Stimulated activated CD8-positive, alpha-beta memory T cell treated with anti-CD3 and anti-CD28 coated beads, Interleukin-12 subunit alpha, Interleukin-12 subunit beta, amount 100 ng/mL, for 24 hours (primary cell): ENCODE results near the gene RPGRIP1.
"Not testable (repeated sequence)": the region's sequence is repeated elsewhere in the genome, so short reads cannot be mapped to it uniquely, and the experiment has no call there.

Source experiments
- DNase-seq: peaks from one replicate; pipeline ENCODE4 v3.0.0-alpha.2; 2020; ENCODE audit errors: extremely low read depth

RPGRIP1 gene

DNA sequence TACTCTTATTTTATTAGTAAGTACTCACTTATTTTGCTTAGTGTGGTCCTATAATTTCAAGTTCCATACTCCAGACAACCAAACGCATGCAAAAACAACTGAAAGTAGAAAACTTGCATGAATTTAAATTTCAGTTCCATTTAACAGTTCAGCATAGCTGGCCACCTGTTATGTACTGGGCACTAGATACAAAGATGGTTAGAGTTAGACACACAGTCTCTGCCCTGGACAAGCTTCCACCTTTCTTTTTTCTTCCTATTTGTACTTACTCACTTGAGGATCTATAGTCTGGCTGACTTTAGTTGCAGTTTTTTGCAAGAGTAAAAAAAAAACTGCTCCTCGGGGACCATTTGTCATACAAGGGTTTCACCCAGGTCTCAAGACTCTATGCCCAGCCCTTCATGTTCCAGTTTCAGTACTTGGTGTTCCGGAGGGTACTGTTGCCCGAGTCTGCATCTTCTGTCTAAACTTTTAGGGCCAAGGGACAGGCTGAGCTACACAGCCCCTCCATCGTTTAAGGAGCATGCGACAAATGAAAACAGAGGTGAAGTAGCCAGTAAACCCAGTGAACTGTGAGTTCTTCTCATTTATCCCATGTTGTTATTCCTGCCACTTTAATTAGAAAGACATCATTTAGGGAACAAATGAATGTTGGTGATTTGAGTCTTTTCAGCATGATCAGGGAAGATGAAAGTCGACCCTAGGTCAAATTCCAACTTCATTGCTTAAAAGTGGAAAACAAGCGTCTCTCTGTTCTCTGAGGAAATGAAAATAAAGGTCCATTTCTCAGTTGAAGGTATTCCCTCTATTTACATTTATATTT lies 22.3 kb downstream of the RPGRIP1 start:
- DNase-seq = no peak

DNA sequence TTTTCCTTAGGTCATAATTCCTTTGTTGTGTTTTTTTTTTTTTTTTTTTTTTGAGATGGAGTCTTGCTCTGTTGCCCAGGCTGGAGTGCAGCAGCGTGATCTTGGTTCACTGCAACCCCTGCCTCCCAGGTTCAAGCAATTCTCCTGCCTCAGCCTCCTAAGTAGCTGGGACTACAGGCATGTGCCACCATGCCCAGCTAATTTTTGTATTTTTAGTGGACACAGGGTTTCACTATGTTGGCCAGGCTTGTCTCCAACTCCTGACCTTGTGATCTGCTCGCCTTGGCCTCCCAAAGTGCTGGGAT lies 22.9 kb downstream of the RPGRIP1 start:
- not testable (repeated sequence) for DNase-seq

DNA sequence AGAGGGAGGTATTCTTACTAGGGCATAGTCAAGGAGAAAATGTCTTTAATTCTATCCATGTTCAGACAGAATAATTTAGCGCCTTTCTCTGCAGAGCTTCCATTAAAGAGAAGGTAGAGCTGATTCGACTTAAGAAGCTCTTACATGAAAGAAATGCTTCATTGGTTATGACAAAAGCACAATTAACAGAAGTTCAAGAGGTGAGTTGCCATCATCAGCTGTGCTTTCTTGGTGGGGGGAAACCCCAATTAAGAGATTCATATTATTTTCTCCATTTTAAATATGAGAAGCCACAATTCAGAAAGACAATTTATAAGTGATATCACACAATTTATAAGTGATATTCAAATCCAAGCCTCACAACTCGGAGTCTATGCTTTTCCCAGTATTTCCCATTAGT lies 27.8 kb downstream of the RPGRIP1 start:
- no peak for DNase-seq

DNA sequence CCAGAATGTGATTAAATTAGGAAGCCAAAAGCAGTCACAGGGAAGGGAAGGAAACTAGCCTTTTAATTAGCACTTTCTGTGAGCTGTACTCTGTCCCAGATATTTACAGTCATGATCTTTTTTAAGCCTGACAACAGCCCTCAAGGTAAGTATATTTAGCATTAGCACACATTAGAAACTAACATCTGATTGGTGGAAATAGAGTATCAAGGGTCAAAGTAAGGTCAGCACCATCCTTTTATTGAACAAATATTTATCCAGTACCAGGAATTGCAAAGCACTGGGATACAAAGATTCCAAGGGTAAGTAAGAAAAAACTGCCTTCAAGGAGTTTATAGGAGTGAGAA lies 28.2 kb downstream of the RPGRIP1 start:
- no peak for DNase-seq

DNA sequence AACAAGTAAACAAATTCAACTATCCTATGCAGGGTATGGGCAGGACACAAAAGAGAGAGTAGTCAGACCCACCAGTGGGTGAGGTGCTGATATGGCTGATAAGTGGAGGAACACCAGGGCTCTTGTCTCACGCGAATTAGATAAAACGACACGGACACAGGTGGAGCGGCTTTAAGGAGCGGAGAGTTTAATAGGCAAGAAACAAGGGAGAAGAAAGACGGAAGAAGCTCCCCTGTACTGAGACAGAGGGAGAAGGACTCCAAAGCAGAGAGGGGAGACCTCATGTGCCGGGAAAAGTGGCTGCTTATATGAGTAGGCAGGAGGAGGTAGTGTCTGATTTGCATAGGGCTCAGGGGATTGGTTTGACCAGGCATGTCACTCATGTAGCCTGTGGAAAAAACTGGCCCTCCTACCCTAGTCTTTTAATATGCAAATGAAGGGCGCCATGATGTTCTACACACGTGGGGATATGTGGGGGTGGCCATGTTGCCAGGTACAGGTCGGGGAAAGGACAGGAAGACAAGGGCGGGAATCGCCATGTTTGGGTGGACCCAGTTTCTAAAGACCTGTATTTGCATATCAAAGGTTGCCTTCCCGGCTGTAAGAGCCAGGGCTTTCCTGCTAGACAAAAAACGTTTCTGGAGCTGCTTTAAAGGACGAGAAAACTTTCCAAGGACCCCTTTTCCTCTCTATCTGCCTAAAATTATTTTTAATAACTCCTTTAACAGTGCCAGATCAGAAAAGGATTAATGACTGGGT lies 28.8 kb downstream of the RPGRIP1 start:
- DNase-seq = peak; percentile 47

DNA sequence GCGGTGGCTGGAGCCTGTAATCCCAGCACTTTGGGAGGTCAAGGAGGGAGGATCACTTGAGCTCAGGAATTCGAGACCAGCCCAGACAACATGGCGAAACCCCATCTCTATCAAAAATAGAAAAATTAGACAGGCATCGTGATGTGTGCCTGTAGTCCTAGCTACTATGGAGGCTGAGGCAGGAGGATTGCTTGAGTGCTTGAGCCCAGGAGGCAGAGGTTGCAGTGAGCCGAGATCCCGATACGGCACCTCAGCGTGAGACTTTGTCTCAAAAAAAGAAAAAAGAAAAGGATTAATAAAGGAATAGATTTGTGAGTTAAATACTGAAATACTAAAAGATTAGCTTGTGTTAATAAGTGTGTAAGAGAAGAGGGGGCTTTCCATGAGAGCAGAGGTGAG lies 29.4 kb downstream of the RPGRIP1 start:
- no peak for DNase-seq

DNA sequence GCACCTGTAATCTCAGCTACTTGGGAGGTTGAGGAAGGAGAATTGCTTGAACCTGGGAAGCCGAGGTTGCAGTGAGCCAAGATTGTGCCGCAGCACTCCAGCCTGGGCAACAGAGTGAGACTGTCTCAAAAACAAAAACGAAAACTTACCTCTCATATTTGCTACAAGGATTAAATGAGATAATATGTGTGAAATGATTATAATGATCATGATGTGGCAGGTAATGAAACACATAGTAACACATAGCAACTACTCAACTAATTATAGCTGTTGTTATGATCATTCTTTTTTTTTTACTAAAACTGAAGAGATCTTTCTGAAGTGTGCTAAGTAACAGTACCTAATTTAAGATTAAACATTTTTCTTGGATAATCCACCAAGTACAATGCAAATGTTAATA lies 30.1 kb downstream of the RPGRIP1 start:
- DNase-seq = no peak

DNA sequence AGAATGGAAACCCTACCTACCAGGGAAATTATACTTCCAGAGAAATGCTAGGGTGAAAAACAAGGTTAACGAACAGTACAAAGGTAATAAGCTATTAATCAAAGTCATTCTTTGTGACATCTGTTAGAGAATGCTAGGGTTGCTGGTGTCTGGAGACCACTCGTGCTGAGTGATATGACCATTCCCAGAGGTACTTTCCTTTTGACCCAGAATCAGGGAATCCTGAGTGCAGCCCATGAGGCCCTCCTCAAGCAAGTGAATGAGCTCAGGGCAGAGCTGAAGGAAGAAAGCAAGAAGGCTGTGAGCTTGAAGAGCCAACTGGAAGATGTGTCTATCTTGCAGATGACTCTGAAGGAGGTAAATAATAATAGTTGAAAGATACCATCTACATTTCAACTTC lies 31.7 kb downstream of the RPGRIP1 start:
- DNase-seq = no peak

DNA sequence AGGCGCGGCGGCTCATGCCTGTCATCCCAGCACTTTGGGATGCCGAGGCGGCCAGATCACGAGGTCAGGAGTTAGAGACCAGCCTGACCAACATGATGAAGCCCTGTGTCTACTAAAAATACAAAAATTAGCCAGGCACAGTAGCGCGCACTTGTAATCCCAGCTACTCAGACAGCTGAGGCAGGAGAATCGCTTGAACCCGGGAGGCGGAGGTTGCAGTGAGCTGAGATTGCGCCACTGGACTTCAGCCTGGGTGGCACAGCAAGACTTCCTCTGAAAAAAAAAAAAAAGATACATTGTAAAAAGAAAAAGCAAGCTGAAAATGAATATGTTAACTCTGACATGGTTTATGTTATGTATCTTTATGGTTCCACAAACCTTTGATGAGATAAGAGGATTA lies 33.6 kb downstream of the RPGRIP1 start:
- no peak for DNase-seq

DNA sequence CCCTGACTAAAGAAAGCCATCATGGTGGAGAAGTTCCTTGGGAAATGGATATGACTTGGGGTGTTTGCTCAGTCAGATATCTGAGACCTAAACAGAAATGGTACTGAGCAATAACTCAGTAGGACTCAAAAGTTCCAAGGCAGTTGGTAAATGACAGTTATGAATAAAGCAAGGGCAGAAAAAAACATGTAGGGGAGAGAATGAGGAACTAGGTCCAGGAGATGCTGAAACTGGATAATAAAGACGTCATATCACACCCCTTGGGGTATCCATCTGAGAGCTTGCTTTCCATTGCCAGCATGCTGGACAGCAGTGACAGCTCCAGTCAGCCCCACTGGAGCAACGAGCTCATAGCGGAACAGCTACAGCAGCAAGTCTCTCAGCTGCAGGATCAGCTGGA lies 37.5 kb downstream of the RPGRIP1 start:
- no peak for DNase-seq

DNA sequence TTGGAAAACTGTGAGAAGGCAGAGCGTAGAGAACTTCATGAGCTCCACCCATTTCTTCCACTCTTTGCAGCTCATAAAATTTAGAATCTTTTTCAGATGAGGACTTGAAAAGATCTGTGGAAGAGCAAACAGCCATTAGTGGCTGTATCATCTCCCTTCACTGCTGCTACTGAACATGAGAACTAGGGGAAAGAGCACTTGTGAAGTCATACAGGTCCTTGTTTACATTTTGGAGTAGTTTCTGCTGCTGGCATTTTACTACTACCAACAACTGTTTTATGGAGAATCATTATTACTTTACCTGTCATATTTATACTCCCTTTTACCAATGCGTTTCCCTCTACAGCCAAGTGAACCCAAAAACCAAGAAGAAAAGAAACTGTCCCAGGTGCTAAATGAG lies 41.0 kb downstream of the RPGRIP1 start:
- no peak for DNase-seq

DNA sequence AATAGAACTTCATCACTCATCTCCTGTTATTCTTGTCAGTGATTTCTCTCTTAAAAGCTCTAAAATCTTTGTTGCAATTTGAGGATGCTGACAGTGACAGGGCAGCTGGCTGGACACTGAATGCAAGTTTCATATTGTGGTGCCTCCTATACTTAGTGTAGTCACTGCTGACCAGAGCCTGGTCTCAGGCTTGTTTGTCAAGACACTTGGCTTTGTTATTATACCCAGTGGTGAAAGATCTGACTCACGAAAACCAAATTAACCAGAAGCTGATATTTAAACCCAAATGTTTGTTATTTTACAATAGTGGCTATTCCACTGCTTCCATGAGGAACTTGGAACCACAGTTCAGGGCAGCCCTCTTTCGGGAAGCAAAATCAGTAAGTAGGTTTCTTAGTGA lies 42.8 kb downstream of the RPGRIP1 start:
- DNase-seq = no peak

DNA sequence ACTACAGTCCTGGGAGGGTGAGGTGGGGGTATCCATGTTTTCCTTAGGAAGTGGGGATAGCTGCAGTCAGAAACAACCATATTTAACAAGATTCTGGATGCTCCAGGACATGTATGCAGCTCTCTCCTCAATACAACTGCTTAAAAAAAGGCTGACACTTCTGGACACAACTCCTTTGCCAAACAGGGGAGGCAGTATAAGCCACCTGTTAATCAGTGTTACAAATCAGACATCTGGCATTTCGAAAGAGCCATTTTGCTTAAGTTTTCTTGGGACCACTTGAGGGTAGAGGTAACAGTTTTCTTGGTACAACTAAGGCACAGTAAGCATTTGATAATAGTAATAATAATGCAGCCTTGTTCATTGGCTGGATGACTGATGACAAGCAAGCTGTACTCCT lies 47.1 kb downstream of the RPGRIP1 start:
- DNase-seq = no peak
